HG03095 (cell line): Measurements from ENCODE around the gene GPT2.

ENCODE experiments used
- ATAC-seq: cut with Tn5 transposase; IDR thresholded peaks from one replicate; pipeline ENCODE4 v1.9.1; 2021; ENCODE audit warnings: moderate library complexity; ENCODE audit not compliant: unreplicated experiment

Gene GPT2

GRCh38 chr16:46883690-46884512, at the start of gene GPT2:
GPT2 (plus strand) TSS chr16:46884362; CDS start chr16:46884716, 354 bp downstream.
- ATAC-seq, result peak; percentile 97

GRCh38 chr16:46836534-46837530, 47.3 kb upstream of the GPT2 start:
- no peak for ATAC-seq

GRCh38 chr16:46839986-46840443, 44.1 kb upstream of the GPT2 start:
- ATAC-seq, result no peak

GRCh38 chr16:46842192-46842895, 41.8 kb upstream of the GPT2 start:
- no peak for ATAC-seq

- ATAC-seq, result no peak
These were observed 40.1 kb upstream of the GPT2 start for GRCh38 chr16:46843898-46844642.

GRCh38 chr16:46844771-46845170, 39.4 kb upstream of the GPT2 start:
- ATAC-seq, result no peak

GRCh38 chr16:46845952-46846351, 38.2 kb upstream of the GPT2 start:
- no peak for ATAC-seq

- ATAC-seq, result no peak
These were observed 35.1 kb upstream of the GPT2 start for GRCh38 chr16:46848768-46849764.

- no peak for ATAC-seq
These were observed 33.3 kb upstream of the GPT2 start for GRCh38 chr16:46850619-46851555.

- no peak for ATAC-seq
These were observed 32.0 kb upstream of the GPT2 start for GRCh38 chr16:46852130-46852529.

GRCh38 chr16:46853713-46854443, 30.3 kb upstream of the GPT2 start:
- peak; percentile 47 for ATAC-seq

- no peak for ATAC-seq
These were observed 29.3 kb upstream of the GPT2 start for GRCh38 chr16:46854846-46855245.

GRCh38 chr16:46855389-46855788, 28.8 kb upstream of the GPT2 start:
- no peak for ATAC-seq

GRCh38 chr16:46857368-46857945, 26.7 kb upstream of the GPT2 start:
- ATAC-seq, result no peak

- ATAC-seq, result no peak
These were observed 26.0 kb upstream of the GPT2 start for GRCh38 chr16:46858151-46858550.

GRCh38 chr16:46859719-46860152, 24.4 kb upstream of the GPT2 start:
- ATAC-seq, result no peak
